ENCODE results near the gene CPEB2.

Gene CPEB2

GRCh38 chr4:15027921-15028435 is 25.7 kb downstream of the CPEB2 start:
- H3K9me3 ChIP-seq (ENCODE audit: control insufficient read depth, insufficient read depth, low read length) = no peaks in the 10 kb centered on the region
- H3K27me3 ChIP-seq (ENCODE audit: control insufficient read depth, low read length) = no peaks in the 10 kb centered on the region
- H3K9me2 ChIP-seq (replicated peaks; ENCODE audit: control insufficient read depth, low read length) = no peaks in the 10 kb centered on the region
- no peak overlapping the region for H3K4me2 ChIP-seq (ENCODE audit: low read length)
- no peaks in the 10 kb centered on the region for H3F3A ChIP-seq (ENCODE audit: control insufficient read depth, insufficient read depth)
- no peaks in the 10 kb centered on the region for H3K4me1 ChIP-seq (ENCODE audit: control insufficient read depth, low read length)
- no peaks in the 10 kb centered on the region for H4K20me1 ChIP-seq (ENCODE audit: control insufficient read depth, insufficient read depth, low read depth, low read length)
- H3K4me3 ChIP-seq (ENCODE audit: low read length) = no peak overlapping the region
- H3K27ac ChIP-seq (ENCODE audit: low read depth, low read length) = no peak overlapping the region
- H3K36me3 ChIP-seq (ENCODE audit: control insufficient read depth, low read length) = no peaks in the 10 kb centered on the region
- TF ChIP-seq EZH2phosphoT487 (IDR thresholded peaks at IDR 0.05; ENCODE audit: borderline replicate concordance, low read length) = no peak
- TF ChIP-seq, protein P1, sequence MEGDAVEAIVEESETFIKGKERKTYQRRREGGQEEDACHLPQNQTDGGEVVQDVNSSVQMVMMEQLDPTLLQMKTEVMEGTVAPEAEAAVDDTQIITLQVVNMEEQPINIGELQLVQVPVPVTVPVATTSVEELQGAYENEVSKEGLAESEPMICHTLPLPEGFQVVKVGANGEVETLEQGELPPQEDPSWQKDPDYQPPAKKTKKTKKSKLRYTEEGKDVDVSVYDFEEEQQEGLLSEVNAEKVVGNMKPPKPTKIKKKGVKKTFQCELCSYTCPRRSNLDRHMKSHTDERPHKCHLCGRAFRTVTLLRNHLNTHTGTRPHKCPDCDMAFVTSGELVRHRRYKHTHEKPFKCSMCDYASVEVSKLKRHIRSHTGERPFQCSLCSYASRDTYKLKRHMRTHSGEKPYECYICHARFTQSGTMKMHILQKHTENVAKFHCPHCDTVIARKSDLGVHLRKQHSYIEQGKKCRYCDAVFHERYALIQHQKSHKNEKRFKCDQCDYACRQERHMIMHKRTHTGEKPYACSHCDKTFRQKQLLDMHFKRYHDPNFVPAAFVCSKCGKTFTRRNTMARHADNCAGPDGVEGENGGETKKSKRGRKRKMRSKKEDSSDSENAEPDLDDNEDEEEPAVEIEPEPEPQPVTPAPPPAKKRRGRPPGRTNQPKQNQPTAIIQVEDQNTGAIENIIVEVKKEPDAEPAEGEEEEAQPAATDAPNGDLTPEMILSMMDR (IDR thresholded peaks at IDR 0.05; ENCODE audit: low read depth, low read length, poor library complexity, severe bottlenecking) = no peak
- H3K79me2 ChIP-seq (ENCODE audit: control insufficient read depth, low read length) = no peaks in the 10 kb centered on the region

- Histone ChIP-seq H3K27ac (ENCODE audit: low read depth, low read length) (no peak overlapping the region), H3K9me3 (ENCODE audit: control insufficient read depth, insufficient read depth, low read length) (no peaks in the 10 kb centered on the region), H3K27me3 (ENCODE audit: control insufficient read depth, low read length) (no peaks in the 10 kb centered on the region)
Measured at GRCh38 chr4:15031197-15031596, 28.9 kb downstream of the CPEB2 start.

DNA sequence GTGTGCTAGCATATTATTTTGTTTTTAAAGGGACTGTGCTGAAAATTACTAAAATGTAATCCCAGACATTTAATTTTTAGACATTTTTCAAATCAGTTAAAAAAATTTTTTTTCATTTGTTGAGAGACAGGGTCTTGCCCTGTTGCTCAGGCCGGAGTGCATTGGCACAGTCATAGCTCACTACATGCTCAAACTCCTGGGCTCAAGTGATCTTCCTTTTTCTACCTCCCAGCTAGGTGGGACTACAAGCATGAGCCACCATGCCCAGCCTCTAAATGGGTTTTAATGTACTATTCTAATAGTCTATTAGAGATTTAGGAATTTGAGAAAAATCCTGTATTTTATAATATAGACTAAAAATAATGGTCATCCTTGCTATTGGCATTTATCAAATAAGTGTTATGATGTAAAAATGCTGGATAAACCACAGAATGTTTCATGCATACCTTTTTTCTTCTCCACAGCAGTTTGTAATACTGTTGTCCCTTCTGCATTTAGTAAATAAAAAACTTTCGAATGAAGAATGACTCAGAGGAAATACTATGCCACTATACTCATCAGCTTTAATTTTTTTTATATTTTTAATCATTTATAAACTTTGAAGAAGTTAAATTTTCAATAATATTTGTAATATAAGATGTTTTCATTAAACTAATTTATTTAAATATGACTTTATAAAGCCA is 29.9 kb downstream of the CPEB2 start:
- TF ChIP-seq, protein P1 (IDR thresholded peaks at IDR 0.05; ENCODE audit: low read depth, low read length, poor library complexity, severe bottlenecking) = no peak
- no peak for TF ChIP-seq EZH2phosphoT487 (IDR thresholded peaks at IDR 0.05; ENCODE audit: borderline replicate concordance, low read length)
- H3K9me2 ChIP-seq (replicated peaks; ENCODE audit: control insufficient read depth, low read length) = no peaks in the 10 kb centered on the region
- no peaks in the 10 kb centered on the region for H3K4me1 ChIP-seq (ENCODE audit: control insufficient read depth, low read length)
- H3K9me3 ChIP-seq (ENCODE audit: control insufficient read depth, insufficient read depth, low read length) = no peaks in the 10 kb centered on the region
- H3K4me2 ChIP-seq (ENCODE audit: low read length) = no peak overlapping the region
- H3K27ac ChIP-seq (ENCODE audit: low read depth, low read length) = no peak overlapping the region
- no peak overlapping the region for H3K4me3 ChIP-seq (ENCODE audit: low read length)
- H3K27me3 ChIP-seq (ENCODE audit: control insufficient read depth, low read length) = no peaks in the 10 kb centered on the region
- H4K20me1 ChIP-seq (ENCODE audit: control insufficient read depth, insufficient read depth, low read depth, low read length) = no peaks in the 10 kb centered on the region
- no peaks in the 10 kb centered on the region for H3F3A ChIP-seq (ENCODE audit: control insufficient read depth, insufficient read depth)
- no peaks in the 10 kb centered on the region for H3K79me2 ChIP-seq (ENCODE audit: control insufficient read depth, low read length)
- peaks cover 4% of the 10 kb centered on the region for H3K36me3 ChIP-seq (ENCODE audit: control insufficient read depth, low read length)

More at GRCh38 chr4:15031197-15031596, 28.9 kb downstream of the CPEB2 start:
- no peaks in the 10 kb centered on the region for H4K20me1 ChIP-seq (ENCODE audit: control insufficient read depth, insufficient read depth, low read depth, low read length)
- H3F3A ChIP-seq (ENCODE audit: control insufficient read depth, insufficient read depth) = no peaks in the 10 kb centered on the region
- peaks cover 4% of the 10 kb centered on the region for H3K36me3 ChIP-seq (ENCODE audit: control insufficient read depth, low read length)
- TF ChIP-seq EZH2phosphoT487 (IDR thresholded peaks at IDR 0.05; ENCODE audit: borderline replicate concordance, low read length) = no peak
- TF ChIP-seq, protein P1 (IDR thresholded peaks at IDR 0.05; ENCODE audit: low read depth, low read length, poor library complexity, severe bottlenecking) = no peak
- H3K4me2 ChIP-seq (ENCODE audit: low read length) = no peak overlapping the region
- H3K9me2 ChIP-seq (replicated peaks; ENCODE audit: control insufficient read depth, low read length) = no peaks in the 10 kb centered on the region
- H3K4me3 ChIP-seq (ENCODE audit: low read length) = no peak overlapping the region
- H3K4me1 ChIP-seq (ENCODE audit: control insufficient read depth, low read length) = no peaks in the 10 kb centered on the region
- H3K79me2 ChIP-seq (ENCODE audit: control insufficient read depth, low read length) = no peaks in the 10 kb centered on the region
